K562 (cell line): Measurements from ENCODE around the gene PHF21A. TPM values are rescaled to one million over a fixed set of nuclear protein-coding genes. Genes with fewer than 3 reads are reported as not detected.
A peak's percentile ranks its signal among the peaks of the same experiment; 100 is the strongest.

ENCODE experiments used
- CXXC5 ChIP-seq: fragments of 250-450 bp; sonication (Bioruptor Pico); IDR thresholded peaks from 2 replicates; pipeline ENCODE4 v1.8.0; 2022; ENCODE audit warnings: inconsistent platforms, mild to moderate bottlenecking, moderate library complexity
- HMGN3 ChIP-seq: IDR thresholded peaks from 2 replicates; pipeline ENCODE4 v1.6.1; 2011; ENCODE audit warnings: borderline replicate concordance, low read depth, mild to moderate bottlenecking, mixed read lengths, low read length; ENCODE audit not compliant: insufficient read length; ENCODE audit errors: extremely low read depth
- HNRNPL ChIP-seq: fragments of 200-400 bp; formaldehyde crosslinking; IDR thresholded peaks from 2 replicates; pipeline ENCODE4 v1.6.1; 2017; ENCODE audit warnings: low read depth, mild to moderate bottlenecking, low read length
- MIER1 ChIP-seq: fragments of 450-650 bp; IDR thresholded peaks from 2 replicates; pipeline ENCODE4 v1.6.1; 2016; ENCODE audit warnings: antibody characterized with exemption, mild to moderate bottlenecking, low read depth
- PRMT5 ChIP-seq: sonication (generic); formaldehyde crosslinking; IDR thresholded peaks from 2 replicates; pipeline ENCODE4 v1.5.0; 2020; ENCODE audit warnings: missing genetic modification reagents
- RB1 ChIP-seq: fragments of 450-650 bp; IDR thresholded peaks from 2 replicates; pipeline ENCODE4 v1.6.1; 2017; ENCODE audit warnings: low read depth, mild to moderate bottlenecking
- RCOR1 ChIP-seq, 2 experiments: IDR thresholded peaks; 2 replicates each; pipeline ENCODE4 v1.6.1; 2012; ENCODE audit warnings: low read depth in 2 of 2, low read length in 2 of 2, borderline replicate concordance in 1 of 2, improper control_type of control experiment in 1 of 2
- SRSF1 ChIP-seq: fragments of 200-400 bp; formaldehyde crosslinking; IDR thresholded peaks from 2 replicates; pipeline ENCODE4 v1.6.1; 2017; ENCODE audit warnings: mild to moderate bottlenecking, low read depth, low read length, moderate library complexity
- ZBTB7A ChIP-seq: IDR thresholded peaks from 2 replicates; pipeline ENCODE4 v1.6.1; 2011; ENCODE audit warnings: low read depth, mild to moderate bottlenecking, low read length, moderate library complexity, borderline replicate concordance; ENCODE audit not compliant: control insufficient read depth
- ZNF197 ChIP-seq: fragments of 200-800 bp; sonication (Bioruptor generic); IDR thresholded peaks from 2 replicates; pipeline ENCODE4 v1.6.1; 2016; ENCODE audit warnings: low read depth, missing genetic modification characterization, missing compliant biosample characterization
- ZNF76 ChIP-seq: fragments of 250-450 bp; sonication (Bioruptor Pico); IDR thresholded peaks from 2 replicates; pipeline ENCODE4 v1.4.0; 2020; ENCODE audit warnings: mild to moderate bottlenecking, moderate library complexity, borderline replicate concordance
- polyA plus RNA-seq, 8 experiments: library from polyadenylated mRNA; depleted of rRNA in 4 of 8; stranded (reverse) in 5 of 8; unstranded in 3 of 8; fragments of >200 nt; fragmentation: Nextera tagmentation in 2 of 8; fragmentation: Illumina TruSeq in 1 of 8; extraction: Ambion mirVana in 2 of 8; extraction: Trizol in 1 of 8; gene quantifications; 2 replicates each; pipeline versions ENCODE4 v1.2.1 to v1.2.3, GENCODE V29; 2011 to 2014; ENCODE audit warnings: inconsistent platforms in 1 of 8, missing spikeins in 1 of 8
- total RNA-seq, 7 experiments: library from RNA; depleted of rRNA in 6 of 7; stranded (reverse); fragments of >200 nt in 6 of 7; fragmentation: Illumina TruSeq in 2 of 7; extraction: Trizol in 2 of 7; gene quantifications; 2 replicates each; pipeline versions ENCODE4 v1.2.1 to v1.2.3, GENCODE V29; 2011 to 2021; ENCODE audit warnings: low replicate concordance in 1 of 7
- TF ChIP-seq, protein P1 (sequence below): fragments of 250-450 bp; sonication (Bioruptor Pico); IDR thresholded peaks from 2 replicates; pipeline ENCODE4 v1.8.0; 2021; ENCODE audit warnings: moderate library complexity, mild to moderate bottlenecking, inconsistent platforms
- TF ChIP-seq, protein P2 (sequence below): sonication (generic); formaldehyde crosslinking; IDR thresholded peaks from 2 replicates; pipeline ENCODE4 v1.5.0; 2020; ENCODE audit warnings: missing genetic modification reagents
- TF ChIP-seq, protein P3 (sequence below), 2 experiments: fragments of 200-800 bp in 1 of 2; sonication (Bioruptor generic) in 1 of 2; sonication (generic) in 1 of 2; formaldehyde crosslinking in 1 of 2; IDR thresholded peaks in 1 of 2; conservative IDR thresholded peaks in 1 of 2; 2 replicates each; pipeline versions ENCODE4 v1.5.0 to v1.6.1; 2016 to 2020; ENCODE audit warnings: missing compliant biosample characterization in 1 of 2, missing genetic modification characterization in 1 of 2, missing genetic modification reagents in 1 of 2
- TF ChIP-seq, protein P4 (sequence below), 2 experiments: fragments of 450-650 bp; IDR thresholded peaks; 2 replicates each; pipeline ENCODE4 v1.6.1; 2018; ENCODE audit warnings: mild to moderate bottlenecking in 2 of 2, low read depth in 1 of 2; ENCODE audit not compliant: partially characterized antibody in 2 of 2
- TF ChIP-seq, protein P5 (sequence below): sonication (generic); formaldehyde crosslinking; IDR thresholded peaks from 2 replicates; pipeline ENCODE4 v1.8.0; 2022; ENCODE audit warnings: mild to moderate bottlenecking, missing genetic modification reagents

Gene PHF21A
- total and polyA plus RNA-seq, 9 of the 15 experiments (the other 6 are each of a cell fraction or from before 2014, with no cell fraction given) = 1.5 to 32.4 (median 10.7) TPM

DNA sequence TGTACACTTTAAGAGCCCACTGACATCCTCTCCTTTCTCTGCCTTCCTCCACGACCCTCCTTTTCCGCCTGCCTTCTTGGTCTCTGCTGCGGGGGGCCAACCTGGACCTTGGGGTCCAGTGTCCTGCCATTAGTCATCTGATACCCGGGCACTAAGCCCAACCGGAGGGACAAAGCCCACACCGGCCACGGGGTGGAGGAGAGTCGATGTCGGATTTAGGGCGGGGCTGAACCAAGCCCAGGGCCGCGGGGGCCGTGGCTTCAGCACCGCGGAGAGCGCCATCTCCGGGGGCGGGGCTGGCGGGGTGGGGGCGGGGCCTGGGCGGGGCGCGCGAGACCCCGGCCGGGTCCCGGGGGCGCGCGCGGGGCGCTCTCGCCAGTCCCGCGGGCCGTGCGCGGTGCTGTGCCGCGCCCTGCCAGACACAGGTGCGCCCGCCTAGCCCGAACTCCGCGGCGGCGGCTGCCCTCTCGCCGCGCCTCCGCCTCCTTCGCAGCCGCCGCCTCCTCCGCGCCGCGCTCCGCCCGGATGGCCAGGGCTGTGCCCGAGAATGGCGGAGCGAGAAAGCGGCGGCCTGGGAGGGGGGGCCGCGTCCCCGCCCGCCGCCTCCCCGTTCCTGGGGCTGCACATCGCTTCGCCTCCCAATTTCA is 235.9 kb downstream of the PHF21A start, which contains the start of gene MAPK8IP1 (continued):
- TF ChIP-seq, protein P1, sequence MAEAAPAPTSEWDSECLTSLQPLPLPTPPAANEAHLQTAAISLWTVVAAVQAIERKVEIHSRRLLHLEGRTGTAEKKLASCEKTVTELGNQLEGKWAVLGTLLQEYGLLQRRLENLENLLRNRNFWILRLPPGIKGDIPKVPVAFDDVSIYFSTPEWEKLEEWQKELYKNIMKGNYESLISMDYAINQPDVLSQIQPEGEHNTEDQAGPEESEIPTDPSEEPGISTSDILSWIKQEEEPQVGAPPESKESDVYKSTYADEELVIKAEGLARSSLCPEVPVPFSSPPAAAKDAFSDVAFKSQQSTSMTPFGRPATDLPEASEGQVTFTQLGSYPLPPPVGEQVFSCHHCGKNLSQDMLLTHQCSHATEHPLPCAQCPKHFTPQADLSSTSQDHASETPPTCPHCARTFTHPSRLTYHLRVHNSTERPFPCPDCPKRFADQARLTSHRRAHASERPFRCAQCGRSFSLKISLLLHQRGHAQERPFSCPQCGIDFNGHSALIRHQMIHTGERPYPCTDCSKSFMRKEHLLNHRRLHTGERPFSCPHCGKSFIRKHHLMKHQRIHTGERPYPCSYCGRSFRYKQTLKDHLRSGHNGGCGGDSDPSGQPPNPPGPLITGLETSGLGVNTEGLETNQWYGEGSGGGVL (CRISPR knock-in tag) = no peak
- TF ChIP-seq RCOR1 (IDR thresholded peaks at IDR 0.05; ENCODE audit: borderline replicate concordance in 1 of 2, low read depth in 2 of 2, low read length in 2 of 2) = peak in 1 of 2 experiments; percentile 20; a peak in 1 of 4 replicates
- peak; percentile 91 for TF ChIP-seq MIER1
- peak; percentile 40; the same call in 1 of the 2 replicates for TF ChIP-seq PRMT5 (CRISPR knock-in tag)
- TF ChIP-seq, protein P2, sequence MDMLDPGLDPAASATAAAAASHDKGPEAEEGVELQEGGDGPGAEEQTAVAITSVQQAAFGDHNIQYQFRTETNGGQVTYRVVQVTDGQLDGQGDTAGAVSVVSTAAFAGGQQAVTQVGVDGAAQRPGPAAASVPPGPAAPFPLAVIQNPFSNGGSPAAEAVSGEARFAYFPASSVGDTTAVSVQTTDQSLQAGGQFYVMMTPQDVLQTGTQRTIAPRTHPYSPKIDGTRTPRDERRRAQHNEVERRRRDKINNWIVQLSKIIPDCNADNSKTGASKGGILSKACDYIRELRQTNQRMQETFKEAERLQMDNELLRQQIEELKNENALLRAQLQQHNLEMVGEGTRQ (CRISPR knock-in tag) = peak; percentile 26; the same call in 1 of the 2 replicates
- TF ChIP-seq CXXC5 (CRISPR knock-in tag) = peak; percentile 67
- peak; percentile 49; the same call in 1 of the 2 replicates for TF ChIP-seq RB1
- TF ChIP-seq ZNF197 (CRISPR knock-in tag) = 0 out of 2 replicates have a peak, but pooled peaks have one; percentile 52
- TF ChIP-seq, protein P3, sequence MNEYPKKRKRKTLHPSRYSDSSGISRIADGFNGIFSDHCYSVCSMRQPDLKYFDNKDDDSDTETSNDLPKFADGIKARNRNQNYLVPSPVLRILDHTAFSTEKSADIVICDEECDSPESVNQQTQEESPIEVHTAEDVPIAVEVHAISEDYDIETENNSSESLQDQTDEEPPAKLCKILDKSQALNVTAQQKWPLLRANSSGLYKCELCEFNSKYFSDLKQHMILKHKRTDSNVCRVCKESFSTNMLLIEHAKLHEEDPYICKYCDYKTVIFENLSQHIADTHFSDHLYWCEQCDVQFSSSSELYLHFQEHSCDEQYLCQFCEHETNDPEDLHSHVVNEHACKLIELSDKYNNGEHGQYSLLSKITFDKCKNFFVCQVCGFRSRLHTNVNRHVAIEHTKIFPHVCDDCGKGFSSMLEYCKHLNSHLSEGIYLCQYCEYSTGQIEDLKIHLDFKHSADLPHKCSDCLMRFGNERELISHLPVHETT (CRISPR knock-in tag; conservative IDR thresholded peaks at IDR 0.05 in 1 of 2, IDR thresholded peaks at IDR 0.05 in 1 of 2) = 0 out of 4 replicates have a peak, but pooled peaks have one; percentile 34 to 36
- no peak for TF ChIP-seq SRSF1
- 0 out of 2 replicates have a peak, but pooled peaks have one; percentile 41 for TF ChIP-seq HNRNPL
- TF ChIP-seq, protein P4, sequence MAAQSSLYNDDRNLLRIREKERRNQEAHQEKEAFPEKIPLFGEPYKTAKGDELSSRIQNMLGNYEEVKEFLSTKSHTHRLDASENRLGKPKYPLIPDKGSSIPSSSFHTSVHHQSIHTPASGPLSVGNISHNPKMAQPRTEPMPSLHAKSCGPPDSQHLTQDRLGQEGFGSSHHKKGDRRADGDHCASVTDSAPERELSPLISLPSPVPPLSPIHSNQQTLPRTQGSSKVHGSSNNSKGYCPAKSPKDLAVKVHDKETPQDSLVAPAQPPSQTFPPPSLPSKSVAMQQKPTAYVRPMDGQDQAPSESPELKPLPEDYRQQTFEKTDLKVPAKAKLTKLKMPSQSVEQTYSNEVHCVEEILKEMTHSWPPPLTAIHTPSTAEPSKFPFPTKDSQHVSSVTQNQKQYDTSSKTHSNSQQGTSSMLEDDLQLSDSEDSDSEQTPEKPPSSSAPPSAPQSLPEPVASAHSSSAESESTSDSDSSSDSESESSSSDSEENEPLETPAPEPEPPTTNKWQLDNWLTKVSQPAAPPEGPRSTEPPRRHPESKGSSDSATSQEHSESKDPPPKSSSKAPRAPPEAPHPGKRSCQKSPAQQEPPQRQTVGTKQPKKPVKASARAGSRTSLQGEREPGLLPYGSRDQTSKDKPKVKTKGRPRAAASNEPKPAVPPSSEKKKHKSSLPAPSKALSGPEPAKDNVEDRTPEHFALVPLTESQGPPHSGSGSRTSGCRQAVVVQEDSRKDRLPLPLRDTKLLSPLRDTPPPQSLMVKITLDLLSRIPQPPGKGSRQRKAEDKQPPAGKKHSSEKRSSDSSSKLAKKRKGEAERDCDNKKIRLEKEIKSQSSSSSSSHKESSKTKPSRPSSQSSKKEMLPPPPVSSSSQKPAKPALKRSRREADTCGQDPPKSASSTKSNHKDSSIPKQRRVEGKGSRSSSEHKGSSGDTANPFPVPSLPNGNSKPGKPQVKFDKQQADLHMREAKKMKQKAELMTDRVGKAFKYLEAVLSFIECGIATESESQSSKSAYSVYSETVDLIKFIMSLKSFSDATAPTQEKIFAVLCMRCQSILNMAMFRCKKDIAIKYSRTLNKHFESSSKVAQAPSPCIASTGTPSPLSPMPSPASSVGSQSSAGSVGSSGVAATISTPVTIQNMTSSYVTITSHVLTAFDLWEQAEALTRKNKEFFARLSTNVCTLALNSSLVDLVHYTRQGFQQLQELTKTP (IDR thresholded peaks at IDR 0.05; ENCODE audit: low read depth in 1 of 2, partially characterized antibody in 2 of 2) = peak in 1 of 2 experiments; percentile 67
- peak; percentile 54; the same call in 1 of the 2 replicates for TF ChIP-seq ZBTB7A
- no peak for TF ChIP-seq ZNF76 (CRISPR knock-in tag)
- TF ChIP-seq, protein P5, sequence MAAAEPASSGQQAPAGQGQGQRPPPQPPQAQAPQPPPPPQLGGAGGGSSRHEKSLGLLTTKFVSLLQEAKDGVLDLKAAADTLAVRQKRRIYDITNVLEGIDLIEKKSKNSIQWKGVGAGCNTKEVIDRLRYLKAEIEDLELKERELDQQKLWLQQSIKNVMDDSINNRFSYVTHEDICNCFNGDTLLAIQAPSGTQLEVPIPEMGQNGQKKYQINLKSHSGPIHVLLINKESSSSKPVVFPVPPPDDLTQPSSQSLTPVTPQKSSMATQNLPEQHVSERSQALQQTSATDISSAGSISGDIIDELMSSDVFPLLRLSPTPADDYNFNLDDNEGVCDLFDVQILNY = 0 out of 2 replicates have a peak, but pooled peaks have one; percentile 28
- peak; percentile 63 for TF ChIP-seq HMGN3
